Measurements from ENCODE around the gene GOLGA3.
"Not testable (repeated sequence)": the region's sequence is repeated elsewhere in the genome, so short reads cannot be mapped to it uniquely, and the experiment has no call there.

GOLGA3 gene

GRCh38 chr12:132788375-132789098 is 40.1 kb downstream of the GOLGA3 start:
- Mint-ChIP-seq H3K4me1 (ENCODE audit: low read depth) (no peaks in the 10 kb centered on the region), H3K27ac (peak overlapping the region; percentile 52), H3K9me3 (no peaks in the 10 kb centered on the region), H3K4me3 (no peak overlapping the region), H3K27me3 (ENCODE audit: low read depth) (no peaks in the 10 kb centered on the region), H3K36me3 (ENCODE audit: low read depth) (peaks cover 51% of the 10 kb centered on the region)
- DNase-seq (ENCODE audit: low spot score), result no peak

DNA sequence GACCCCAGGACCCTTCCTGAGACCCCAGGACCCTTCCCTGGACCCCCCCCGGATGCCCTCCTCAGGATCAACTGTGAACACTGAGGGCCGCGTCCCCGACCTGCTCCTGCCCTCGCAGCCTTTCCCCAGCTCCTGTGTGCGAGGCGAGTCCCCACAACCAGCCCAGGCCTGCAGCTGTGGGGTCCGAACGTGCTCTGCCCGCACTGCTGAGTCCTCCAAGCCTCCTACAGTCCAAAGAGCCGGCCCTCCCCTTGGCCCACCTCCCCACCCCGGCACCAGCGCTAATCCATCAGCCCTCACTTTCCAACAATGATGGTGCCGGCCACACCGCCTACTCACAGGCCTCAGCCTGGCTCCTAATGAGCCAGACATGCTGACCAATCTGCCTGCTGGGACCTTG is 40.8 kb downstream of the GOLGA3 start:
- DNase-seq (ENCODE audit: low spot score), result no peak
- H3K9me3 Mint-ChIP-seq, result no peaks in the 10 kb centered on the region
- H3K4me3 Mint-ChIP-seq, result no peak overlapping the region
- H3K36me3 Mint-ChIP-seq (ENCODE audit: low read depth), result peaks cover 51% of the 10 kb centered on the region
- H3K4me1 Mint-ChIP-seq (ENCODE audit: low read depth), result no peaks in the 10 kb centered on the region
- no peaks in the 10 kb centered on the region for H3K27me3 Mint-ChIP-seq (ENCODE audit: low read depth)
- H3K27ac Mint-ChIP-seq, result no peak overlapping the region

GRCh38 chr12:132786192-132786591 is 42.5 kb downstream of the GOLGA3 start:
- Mint-ChIP-seq H3K27me3 (ENCODE audit: low read depth) (no peaks in the 10 kb centered on the region), H3K36me3 (ENCODE audit: low read depth) (peaks cover 43% of the 10 kb centered on the region), H3K4me3 (no peak overlapping the region), H3K9me3 (no peaks in the 10 kb centered on the region), H3K27ac (no peak overlapping the region), H3K4me1 (ENCODE audit: low read depth) (no peaks in the 10 kb centered on the region)
- no peak for DNase-seq (ENCODE audit: low spot score)

DNA sequence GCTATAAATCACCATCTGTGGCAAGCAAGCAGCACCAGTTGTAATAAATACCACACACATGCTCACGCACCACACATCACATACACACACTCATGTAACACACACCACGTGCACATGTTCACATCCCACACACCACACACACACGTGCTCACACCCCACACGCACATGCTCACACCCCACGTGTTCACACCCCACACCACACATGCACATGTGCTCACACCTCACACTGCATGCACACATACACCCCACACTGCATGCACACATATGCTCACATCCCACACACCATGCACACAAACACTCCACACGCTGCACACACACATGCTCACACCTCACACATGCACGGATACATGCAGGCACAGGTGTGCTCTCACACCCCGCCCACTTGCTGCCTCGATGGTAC is 44.1 kb downstream of the GOLGA3 start:
- H3K27ac Mint-ChIP-seq, result no peak overlapping the region

DNA sequence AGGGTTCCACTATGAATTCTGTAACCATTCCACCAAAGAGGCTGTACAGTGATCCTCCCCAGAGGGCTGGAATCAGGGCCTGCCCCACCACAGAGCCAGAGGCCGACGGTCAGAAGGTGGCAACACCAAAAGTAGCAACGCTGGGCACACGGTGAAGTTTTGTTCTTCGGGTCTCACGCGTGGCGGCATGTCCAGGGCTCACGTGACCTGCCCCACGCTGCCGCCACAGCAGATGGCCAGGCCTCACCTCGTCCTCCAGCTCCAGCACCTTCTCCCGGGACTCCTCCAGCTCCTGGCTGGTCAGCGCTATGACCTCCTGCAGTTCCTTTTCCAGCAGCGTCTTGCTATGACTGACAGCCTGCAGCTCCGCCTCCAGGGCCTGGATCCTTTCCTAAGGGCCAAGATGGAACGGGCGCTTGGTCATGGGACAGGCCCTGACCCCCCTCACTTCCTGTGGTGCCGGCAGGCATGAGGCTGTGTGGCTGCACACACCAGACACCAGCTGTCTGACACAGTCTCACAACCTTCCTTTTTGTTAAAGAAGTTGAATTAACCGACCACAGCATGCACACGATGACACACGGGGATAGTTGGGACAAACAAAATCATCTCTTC is 44.6 kb downstream of the GOLGA3 start:
- no peak for DNase-seq (ENCODE audit: low spot score)
- no peaks in the 10 kb centered on the region for H3K9me3 Mint-ChIP-seq
- no peaks in the 10 kb centered on the region for H3K4me1 Mint-ChIP-seq (ENCODE audit: low read depth)
- no peak overlapping the region for H3K4me3 Mint-ChIP-seq
- no peaks in the 10 kb centered on the region for H3K27me3 Mint-ChIP-seq (ENCODE audit: low read depth)
- H3K36me3 Mint-ChIP-seq (ENCODE audit: low read depth), result peaks cover 53% of the 10 kb centered on the region
- H3K27ac Mint-ChIP-seq, result no peak overlapping the region

More for the DNA sequence above, 44.1 kb downstream of the GOLGA3 start:
- peaks cover 55% of the 10 kb centered on the region for H3K36me3 Mint-ChIP-seq (ENCODE audit: low read depth)
- H3K9me3 Mint-ChIP-seq, result no peaks in the 10 kb centered on the region
- no peaks in the 10 kb centered on the region for H3K4me1 Mint-ChIP-seq (ENCODE audit: low read depth)
- DNase-seq (ENCODE audit: low spot score), result no peak
- H3K4me3 Mint-ChIP-seq, result no peak overlapping the region
- H3K27me3 Mint-ChIP-seq (ENCODE audit: low read depth), result no peaks in the 10 kb centered on the region

- H3K36me3 Mint-ChIP-seq (ENCODE audit: low read depth), result peaks cover 46% of the 10 kb centered on the region
- no peak overlapping the region for H3K4me3 Mint-ChIP-seq
- DNase-seq (ENCODE audit: low spot score), result no peak
- no peaks in the 10 kb centered on the region for H3K27me3 Mint-ChIP-seq (ENCODE audit: low read depth)
- no peaks in the 10 kb centered on the region for H3K4me1 Mint-ChIP-seq (ENCODE audit: low read depth)
- H3K9me3 Mint-ChIP-seq, result no peaks in the 10 kb centered on the region
- no peak overlapping the region for H3K27ac Mint-ChIP-seq
These were observed 46.7 kb downstream of the GOLGA3 start for GRCh38 chr12:132781938-132782337.

DNA sequence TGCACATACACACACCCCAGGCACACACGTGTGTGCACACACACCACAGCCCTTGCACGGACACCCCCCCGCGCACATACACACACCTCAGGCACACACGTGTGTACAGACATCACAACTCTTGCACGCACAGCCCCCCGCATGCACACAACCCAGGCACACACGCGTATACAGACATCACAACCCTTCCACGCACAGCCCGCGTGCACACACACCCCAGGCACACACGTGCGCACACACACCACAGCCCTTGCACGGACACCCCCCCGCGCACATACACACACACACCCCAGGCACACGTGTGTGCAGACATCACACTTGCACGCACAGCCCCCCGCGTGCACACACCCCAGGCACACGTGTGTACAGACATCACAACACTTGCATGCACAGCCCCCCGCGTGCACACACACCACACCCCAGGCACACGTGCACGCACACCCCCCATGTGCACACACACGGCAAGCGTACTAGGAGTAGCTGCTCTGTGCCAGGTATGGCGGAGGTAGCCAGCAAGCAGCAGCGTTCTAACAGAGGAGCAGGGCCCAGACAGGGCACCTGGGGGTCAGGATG is 48.8 kb downstream of the GOLGA3 start:
- Mint-ChIP-seq H3K36me3 (ENCODE audit: low read depth) (peaks cover 47% of the 10 kb centered on the region), H3K27ac (no peak overlapping the region), H3K4me1 (ENCODE audit: low read depth) (no peaks in the 10 kb centered on the region), H3K4me3 (no peak overlapping the region), H3K9me3 (no peaks in the 10 kb centered on the region), H3K27me3 (ENCODE audit: low read depth) (no peaks in the 10 kb centered on the region)
- DNase-seq (ENCODE audit: low spot score), result no peak

DNA sequence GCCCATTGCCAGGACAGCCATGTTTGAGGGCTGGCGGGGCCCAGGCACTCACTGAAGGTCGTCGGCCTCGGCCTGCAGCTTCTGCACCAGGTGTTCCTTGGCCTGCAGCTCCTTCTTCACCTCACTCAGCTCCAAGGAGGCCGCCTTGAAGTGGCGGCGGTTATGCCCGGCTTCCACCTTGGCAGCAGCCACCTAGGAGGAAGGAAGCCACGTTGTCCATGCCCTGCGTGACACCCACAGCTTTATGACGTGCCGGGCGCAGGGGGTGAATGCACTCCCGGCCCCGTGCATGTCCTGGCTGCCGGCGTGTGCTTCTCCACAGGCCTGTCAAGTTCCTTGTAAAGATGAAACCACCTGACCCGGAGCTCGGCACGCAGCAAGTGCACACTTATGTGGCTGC is 51.1 kb downstream of the GOLGA3 start:
- DNase-seq (ENCODE audit: low spot score), result no peak
- H3K27ac Mint-ChIP-seq, result no peak overlapping the region
- peaks cover 3% of the 10 kb centered on the region for H3K4me1 Mint-ChIP-seq (ENCODE audit: low read depth)
- no peak overlapping the region for H3K4me3 Mint-ChIP-seq
- H3K27me3 Mint-ChIP-seq (ENCODE audit: low read depth), result no peaks in the 10 kb centered on the region
- H3K9me3 Mint-ChIP-seq, result no peaks in the 10 kb centered on the region
- H3K36me3 Mint-ChIP-seq (ENCODE audit: low read depth), result peaks cover 50% of the 10 kb centered on the region

DNA sequence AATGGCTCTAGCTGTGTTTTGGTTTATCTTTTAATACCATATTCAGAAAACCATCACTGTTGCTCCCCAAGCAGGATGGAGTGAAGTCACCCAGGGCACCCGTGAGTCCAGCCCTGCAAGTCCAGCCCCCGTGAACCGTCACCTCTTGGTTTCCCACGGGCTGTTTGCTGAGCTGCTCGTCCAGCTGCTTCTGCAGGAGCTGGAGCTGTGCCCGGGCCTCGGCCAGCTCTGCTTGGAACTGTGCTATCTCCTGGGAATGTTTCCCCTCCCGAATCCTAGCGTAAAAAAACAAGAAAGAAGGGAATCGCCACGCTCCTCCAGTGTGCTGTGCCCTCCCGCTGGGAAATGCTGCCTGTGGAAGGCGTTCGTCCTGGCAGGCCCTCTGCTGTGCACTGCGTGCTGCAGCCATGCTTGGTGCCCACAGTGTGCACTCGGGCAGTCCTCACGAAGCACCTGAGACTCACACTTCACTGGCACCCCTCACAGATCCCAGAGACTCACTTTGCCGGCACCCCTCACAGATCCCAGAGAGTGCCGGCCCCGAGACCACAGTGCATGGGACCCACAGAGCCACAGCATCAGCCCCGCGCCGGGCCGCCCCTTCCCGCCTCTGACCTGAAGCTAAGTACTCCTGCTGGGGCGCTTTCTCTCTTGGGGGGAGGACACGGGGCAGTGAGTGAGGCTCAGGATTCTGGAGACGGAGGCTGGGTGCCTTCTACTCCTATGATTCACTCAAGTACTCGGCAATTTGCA is 51.7 kb downstream of the GOLGA3 start:
- H3K4me1 Mint-ChIP-seq (ENCODE audit: low read depth), result peaks cover 3% of the 10 kb centered on the region
- H3K4me3 Mint-ChIP-seq, result no peak overlapping the region
- no peaks in the 10 kb centered on the region for H3K9me3 Mint-ChIP-seq
- no peak overlapping the region for H3K27ac Mint-ChIP-seq
- peaks cover 46% of the 10 kb centered on the region for H3K36me3 Mint-ChIP-seq (ENCODE audit: low read depth)
- no peak for DNase-seq (ENCODE audit: low spot score)
- no peaks in the 10 kb centered on the region for H3K27me3 Mint-ChIP-seq (ENCODE audit: low read depth)

DNA sequence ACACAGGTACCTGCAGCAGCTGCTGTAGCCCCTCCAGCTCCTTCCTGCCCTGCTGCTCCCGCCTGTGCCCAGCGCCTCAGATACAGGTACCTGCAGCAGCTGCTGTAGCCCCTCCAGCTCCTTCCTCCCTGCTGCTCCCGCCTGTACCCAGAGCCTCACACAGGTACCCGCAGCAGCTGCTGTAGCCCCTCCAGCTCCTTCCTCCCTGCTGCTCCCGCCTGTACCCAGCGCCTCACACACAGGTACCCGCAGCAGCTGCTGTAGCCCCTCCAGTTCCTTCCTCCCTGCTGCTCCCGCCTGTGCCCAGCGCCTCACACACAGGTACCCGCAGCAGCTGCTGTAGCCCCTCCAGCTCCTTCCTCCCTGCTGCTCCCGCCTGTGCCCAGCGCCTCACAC is 52.4 kb downstream of the GOLGA3 start:
- not testable (repeated sequence) for H3K9me3 Mint-ChIP-seq; H3K27me3 Mint-ChIP-seq (ENCODE audit: low read depth); H3K27ac Mint-ChIP-seq; DNase-seq (ENCODE audit: low spot score); H3K4me3 Mint-ChIP-seq; H3K4me1 Mint-ChIP-seq (ENCODE audit: low read depth)
- peaks cover 52% of the 10 kb centered on the region for H3K36me3 Mint-ChIP-seq (ENCODE audit: low read depth)

DNA sequence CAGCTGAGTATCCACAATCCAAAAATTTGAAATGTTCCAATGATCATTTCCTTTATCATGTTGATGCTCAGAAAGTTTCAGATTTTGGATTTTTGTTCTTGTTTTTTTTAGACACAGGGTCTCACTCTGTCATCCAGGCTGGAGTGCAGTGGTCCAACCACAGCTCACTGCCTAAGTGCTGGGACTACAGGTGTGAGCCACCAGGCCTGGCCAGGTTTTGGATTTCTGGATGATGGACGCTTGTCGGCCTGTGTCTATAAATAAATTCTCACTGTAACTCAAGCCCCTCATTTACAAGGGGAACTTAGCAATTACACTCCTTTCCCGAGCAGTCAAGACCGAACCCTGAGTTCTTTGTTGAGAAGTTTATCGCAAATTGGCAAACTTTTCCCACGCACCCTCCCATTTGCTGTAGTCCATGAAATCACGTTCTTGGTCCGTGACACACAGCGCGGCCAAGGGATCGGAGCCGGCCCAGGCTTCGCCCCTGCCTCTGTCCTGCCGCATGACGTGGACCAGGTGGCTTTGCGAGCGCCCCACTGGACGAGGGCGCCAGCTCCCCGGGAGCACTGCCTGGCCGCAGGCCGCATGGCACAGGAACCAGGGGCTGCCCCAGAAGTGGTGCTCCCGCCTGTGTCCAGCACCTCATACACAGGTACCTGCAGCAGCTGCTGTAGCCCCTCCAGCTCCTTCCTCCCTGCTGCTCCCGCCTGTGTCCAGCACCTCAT is 53.0 kb downstream of the GOLGA3 start:
- no peak overlapping the region for H3K27ac Mint-ChIP-seq
- H3K27me3 Mint-ChIP-seq (ENCODE audit: low read depth), result no peaks in the 10 kb centered on the region
- no peak overlapping the region for H3K4me3 Mint-ChIP-seq
- H3K36me3 Mint-ChIP-seq (ENCODE audit: low read depth), result peaks cover 51% of the 10 kb centered on the region
- DNase-seq (ENCODE audit: low spot score), result no peak
- peaks cover 12% of the 10 kb centered on the region for H3K4me1 Mint-ChIP-seq (ENCODE audit: low read depth)
- no peaks in the 10 kb centered on the region for H3K9me3 Mint-ChIP-seq

- no peaks in the 10 kb centered on the region for H3K27me3 Mint-ChIP-seq (ENCODE audit: low read depth)
- H3K9me3 Mint-ChIP-seq, result no peaks in the 10 kb centered on the region
- H3K36me3 Mint-ChIP-seq (ENCODE audit: low read depth), result peaks cover 46% of the 10 kb centered on the region
- H3K27ac Mint-ChIP-seq, result no peak overlapping the region
- no peak overlapping the region for H3K4me3 Mint-ChIP-seq
- no peak for DNase-seq (ENCODE audit: low spot score)
- H3K4me1 Mint-ChIP-seq (ENCODE audit: low read depth), result peaks cover 15% of the 10 kb centered on the region
These were observed 53.9 kb downstream of the GOLGA3 start for GRCh38 chr12:132774646-132775275.

DNA sequence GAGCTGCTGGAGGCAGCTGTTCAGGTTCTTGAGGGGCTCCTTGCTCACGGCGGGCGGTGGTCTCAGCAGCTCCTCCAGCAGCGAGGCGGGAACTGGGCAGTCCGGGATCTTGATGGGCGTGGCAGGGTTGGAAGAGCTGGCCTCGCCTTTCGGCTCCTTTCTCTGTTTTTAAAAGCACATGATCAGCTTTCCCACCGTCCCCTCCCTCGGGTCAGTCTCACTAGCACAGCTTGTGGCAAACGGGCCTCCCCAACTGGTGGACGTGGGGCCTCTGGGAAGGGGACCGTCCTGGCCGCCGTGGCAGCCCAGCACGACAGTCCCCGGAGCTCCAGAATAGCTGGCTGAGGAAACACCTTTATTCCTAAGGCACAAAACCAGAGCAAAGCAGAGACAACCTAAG is 54.5 kb downstream of the GOLGA3 start:
- no peaks in the 10 kb centered on the region for H3K9me3 Mint-ChIP-seq
- no peak overlapping the region for H3K4me3 Mint-ChIP-seq
- no peak for DNase-seq (ENCODE audit: low spot score)
- H3K4me1 Mint-ChIP-seq (ENCODE audit: low read depth), result peaks cover 16% of the 10 kb centered on the region
- H3K27ac Mint-ChIP-seq, result no peak overlapping the region
- no peaks in the 10 kb centered on the region for H3K27me3 Mint-ChIP-seq (ENCODE audit: low read depth)
- H3K36me3 Mint-ChIP-seq (ENCODE audit: low read depth), result peaks cover 46% of the 10 kb centered on the region
